ENCODE measurements around the gene FMNL2.

FMNL2 gene

GRCh38 chr2:152555048-152555447 lies 220.1 kb downstream of the FMNL2 start:
- no peak for DNase-seq (ENCODE audit: low read depth in 3 of 3)

GRCh38 chr2:152556506-152556905 lies 221.5 kb downstream of the FMNL2 start:
- DNase-seq (ENCODE audit: low read depth in 3 of 3), result no peak

- no peak for DNase-seq (ENCODE audit: low read depth in 3 of 3)
Measured at GRCh38 chr2:152557273-152557888, 222.4 kb downstream of the FMNL2 start.

GRCh38 chr2:152558158-152558984 lies 223.4 kb downstream of the FMNL2 start:
- DNase-seq (ENCODE audit: low read depth in 3 of 3), result no peak

GRCh38 chr2:152559008-152559407 lies 224.0 kb downstream of the FMNL2 start:
- DNase-seq (ENCODE audit: low read depth in 3 of 3), result no peak

GRCh38 chr2:152560166-152560565 lies 225.2 kb downstream of the FMNL2 start:
- DNase-seq (ENCODE audit: low read depth in 3 of 3), result no peak

GRCh38 chr2:152560873-152561595 lies 226.1 kb downstream of the FMNL2 start:
- no peak for DNase-seq (ENCODE audit: low read depth in 3 of 3)

- no peak for DNase-seq (ENCODE audit: low read depth in 3 of 3)
Measured at GRCh38 chr2:152562198-152562884, 227.4 kb downstream of the FMNL2 start.

- DNase-seq (ENCODE audit: low read depth in 3 of 3), result no peak
Measured at GRCh38 chr2:152563764-152564163, 228.8 kb downstream of the FMNL2 start.

GRCh38 chr2:152564754-152565551 lies 230.0 kb downstream of the FMNL2 start:
- no peak for DNase-seq (ENCODE audit: low read depth in 3 of 3)

GRCh38 chr2:152565884-152566727 lies 231.1 kb downstream of the FMNL2 start:
- no peak for DNase-seq (ENCODE audit: low read depth in 3 of 3)

GRCh38 chr2:152566728-152567069 lies 231.7 kb downstream of the FMNL2 start:
- DNase-seq (ENCODE audit: low read depth in 3 of 3), result no peak

- DNase-seq (ENCODE audit: low read depth in 3 of 3), result no peak
Measured at GRCh38 chr2:152568531-152568930, 233.6 kb downstream of the FMNL2 start.

- no peak for DNase-seq (ENCODE audit: low read depth in 3 of 3)
Measured at GRCh38 chr2:152569186-152569585, 234.2 kb downstream of the FMNL2 start.

- DNase-seq (ENCODE audit: low read depth in 3 of 3), result no peak
Measured at GRCh38 chr2:152571048-152571766, 236.2 kb downstream of the FMNL2 start.

- DNase-seq (ENCODE audit: low read depth in 3 of 3), result no peak
Measured at GRCh38 chr2:152572031-152572430, 237.1 kb downstream of the FMNL2 start.

- DNase-seq (ENCODE audit: low read depth in 3 of 3), result peak; percentile 27 to 46 (median 37)
Measured at GRCh38 chr2:152573168-152573567, 238.2 kb downstream of the FMNL2 start.

GRCh38 chr2:152577579-152577978 lies 242.6 kb downstream of the FMNL2 start:
- DNase-seq (ENCODE audit: low read depth in 3 of 3), result no peak

- DNase-seq (ENCODE audit: low read depth in 3 of 3), result no peak
Measured at GRCh38 chr2:152578573-152578972, 243.6 kb downstream of the FMNL2 start.

- no peak for DNase-seq (ENCODE audit: low read depth in 3 of 3)
Measured at GRCh38 chr2:152580714-152581113, 245.7 kb downstream of the FMNL2 start.

All from stimulated activated CD4-positive, alpha-beta T cell treated with anti-CD3 and anti-CD28 coated beads, TNF-alpha, amount 100 ng/mL, for 48 hours (primary cell).